HG03432 (cell line): Measurements from ENCODE around the gene BMP7.
"Not testable (repeated sequence)": the region's sequence is repeated elsewhere in the genome, so short reads cannot be mapped to it uniquely, and the experiment has no call there.

Experiments
- ATAC-seq: cut with Tn5 transposase; IDR thresholded peaks from one replicate; pipeline ENCODE4 v1.9.1; 2021; ENCODE audit warnings: mild to moderate bottlenecking, moderate library complexity; ENCODE audit not compliant: unreplicated experiment

Gene BMP7

GRCh38 chr20:57157787-57158186 lies 108.7 kb downstream of the BMP7 start:
- ATAC-seq = not testable (repeated sequence)

- ATAC-seq = no peak
Observed at GRCh38 chr20:57157106-57157691, 109.2 kb downstream of the BMP7 start.

GRCh38 chr20:57156011-57156729 lies 110.3 kb downstream of the BMP7 start:
- no peak for ATAC-seq

- ATAC-seq = no peak
Observed at GRCh38 chr20:57155415-57155814, 111.0 kb downstream of the BMP7 start.

GRCh38 chr20:57153238-57153905 lies 113.1 kb downstream of the BMP7 start:
- ATAC-seq = no peak

GRCh38 chr20:57152557-57152956 lies 113.9 kb downstream of the BMP7 start:
- no peak for ATAC-seq

- no peak for ATAC-seq
Observed at GRCh38 chr20:57150559-57150958, 115.9 kb downstream of the BMP7 start.

- no peak for ATAC-seq
Observed at GRCh38 chr20:57148263-57148662, 118.2 kb downstream of the BMP7 start.

GRCh38 chr20:57147185-57147584 lies 119.3 kb downstream of the BMP7 start:
- ATAC-seq = no peak

- ATAC-seq = no peak
Observed at GRCh38 chr20:57146155-57146554, 120.3 kb downstream of the BMP7 start.

GRCh38 chr20:57145089-57145631 lies 121.3 kb downstream of the BMP7 start:
- no peak for ATAC-seq

GRCh38 chr20:57143173-57143572 lies 123.3 kb downstream of the BMP7 start:
- ATAC-seq = no peak

GRCh38 chr20:57142667-57143066 lies 123.8 kb downstream of the BMP7 start:
- ATAC-seq = no peak

GRCh38 chr20:57141492-57141891 lies 124.9 kb downstream of the BMP7 start:
- ATAC-seq = no peak

- no peak for ATAC-seq
Observed at GRCh38 chr20:57140416-57140965, 126.0 kb downstream of the BMP7 start.

- ATAC-seq = no peak
Observed at GRCh38 chr20:57139342-57140093, 126.9 kb downstream of the BMP7 start.

GRCh38 chr20:57138198-57138995 lies 128.0 kb downstream of the BMP7 start:
- no peak for ATAC-seq

- ATAC-seq = no peak
Observed at GRCh38 chr20:57137676-57138075, 128.8 kb downstream of the BMP7 start.

GRCh38 chr20:57136734-57137133 lies 129.7 kb downstream of the BMP7 start:
- ATAC-seq = no peak

GRCh38 chr20:57135875-57136274 lies 130.6 kb downstream of the BMP7 start:
- no peak for ATAC-seq
